Measurements from ENCODE around the gene RHOBTB1.

The RHOBTB1 gene

GRCh38 chr10:60905580-60905979, 38.4 kb downstream of the RHOBTB1 start:
- DNase-seq, result no peak

GRCh38 chr10:60903096-60903495, 40.9 kb downstream of the RHOBTB1 start:
- no peak for DNase-seq

GRCh38 chr10:60901561-60902235, 42.3 kb downstream of the RHOBTB1 start:
- DNase-seq, result no peak

GRCh38 chr10:60899266-60899665, 44.7 kb downstream of the RHOBTB1 start:
- no peak for DNase-seq

GRCh38 chr10:60898321-60898720, 45.7 kb downstream of the RHOBTB1 start:
- DNase-seq, result no peak

- DNase-seq, result no peak
Observed at GRCh38 chr10:60896810-60897209, 47.2 kb downstream of the RHOBTB1 start.

- no peak for DNase-seq
Observed at GRCh38 chr10:60896033-60896432, 48.0 kb downstream of the RHOBTB1 start.

- no peak for DNase-seq
Observed at GRCh38 chr10:60894786-60895185, 49.2 kb downstream of the RHOBTB1 start.

GRCh38 chr10:60893231-60893630, 50.8 kb downstream of the RHOBTB1 start:
- no peak for DNase-seq

GRCh38 chr10:60892571-60892970, 51.4 kb downstream of the RHOBTB1 start:
- no peak for DNase-seq

- DNase-seq, result no peak
Observed at GRCh38 chr10:60890811-60891210, 53.2 kb downstream of the RHOBTB1 start.

- DNase-seq, result no peak
Observed at GRCh38 chr10:60883187-60883586, 60.8 kb downstream of the RHOBTB1 start.

GRCh38 chr10:60878224-60878623, 65.8 kb downstream of the RHOBTB1 start:
- no peak for DNase-seq

- no peak for DNase-seq
Observed at GRCh38 chr10:60877777-60878120, 66.2 kb downstream of the RHOBTB1 start.

- DNase-seq, result no peak
Observed at GRCh38 chr10:60877061-60877776, 66.8 kb downstream of the RHOBTB1 start.

GRCh38 chr10:60873758-60874157, 70.2 kb downstream of the RHOBTB1 start:
- DNase-seq, result no peak

GRCh38 chr10:60872451-60872850, 71.5 kb downstream of the RHOBTB1 start:
- no peak for DNase-seq

- no peak for DNase-seq
Observed at GRCh38 chr10:60871215-60871614, 72.8 kb downstream of the RHOBTB1 start.

- DNase-seq, result no peak
Observed at GRCh38 chr10:60870803-60871202, 73.2 kb downstream of the RHOBTB1 start.

- no peak for DNase-seq
Observed at GRCh38 chr10:60870416-60870728, 73.6 kb downstream of the RHOBTB1 start.

- DNase-seq, result no peak
Observed at GRCh38 chr10:60869652-60870415, 74.2 kb downstream of the RHOBTB1 start.

- no peak for DNase-seq
Observed at GRCh38 chr10:60868946-60869345, 75.0 kb downstream of the RHOBTB1 start.

- DNase-seq, result no peak
Observed at GRCh38 chr10:60865198-60865783, 78.7 kb downstream of the RHOBTB1 start.

GRCh38 chr10:60863796-60864195, 80.2 kb downstream of the RHOBTB1 start:
- DNase-seq, result no peak
